HG03439 (cell line): ENCODE measurements around the gene DNAJA3.

Experiments
- ATAC-seq: cut with Tn5 transposase; IDR thresholded peaks from one replicate; pipeline ENCODE4 v1.9.1; 2021; ENCODE audit warnings: mild to moderate bottlenecking, moderate library complexity; ENCODE audit not compliant: unreplicated experiment

Gene DNAJA3

DNA sequence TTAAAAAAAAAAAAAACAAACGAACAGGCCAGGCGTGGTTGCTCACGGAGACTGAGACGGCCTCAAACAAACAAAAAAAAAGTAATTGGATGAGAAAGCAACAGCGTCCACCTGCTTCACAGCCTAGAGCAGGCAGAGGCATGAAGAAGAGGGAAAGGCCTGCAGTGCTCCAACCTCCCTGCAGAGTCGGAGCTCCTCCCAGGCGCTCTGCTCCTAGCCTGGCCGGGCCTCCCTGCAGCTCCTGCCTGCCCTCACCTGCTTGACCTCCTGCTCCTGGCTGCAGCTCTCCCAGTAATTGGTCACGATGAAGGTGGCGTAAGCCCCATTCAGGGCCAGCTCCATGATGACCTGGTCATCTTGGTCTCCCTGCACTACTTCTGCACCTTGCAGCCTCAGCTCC is 43.3 kb downstream of the DNAJA3 start:
- no peak for ATAC-seq

DNA sequence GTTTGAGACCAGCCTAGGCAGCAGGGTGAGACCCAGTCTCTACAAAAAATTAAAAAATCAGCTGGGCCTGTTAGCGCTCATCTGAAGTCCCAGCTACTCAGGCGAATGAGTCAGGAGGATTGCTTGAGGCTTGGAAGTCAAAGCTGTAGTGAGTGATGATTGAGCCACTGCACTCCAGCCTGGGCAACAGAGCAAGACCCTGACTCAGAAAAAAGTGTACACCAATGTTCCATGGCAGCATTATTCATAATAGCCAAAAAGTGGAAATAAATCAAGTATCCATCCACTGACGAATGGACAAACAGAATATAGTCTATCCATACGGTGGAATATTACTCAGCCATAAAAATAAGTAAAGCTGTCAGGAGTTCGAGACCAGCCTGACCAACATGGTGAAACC is 46.2 kb downstream of the DNAJA3 start:
- no peak for ATAC-seq

DNA sequence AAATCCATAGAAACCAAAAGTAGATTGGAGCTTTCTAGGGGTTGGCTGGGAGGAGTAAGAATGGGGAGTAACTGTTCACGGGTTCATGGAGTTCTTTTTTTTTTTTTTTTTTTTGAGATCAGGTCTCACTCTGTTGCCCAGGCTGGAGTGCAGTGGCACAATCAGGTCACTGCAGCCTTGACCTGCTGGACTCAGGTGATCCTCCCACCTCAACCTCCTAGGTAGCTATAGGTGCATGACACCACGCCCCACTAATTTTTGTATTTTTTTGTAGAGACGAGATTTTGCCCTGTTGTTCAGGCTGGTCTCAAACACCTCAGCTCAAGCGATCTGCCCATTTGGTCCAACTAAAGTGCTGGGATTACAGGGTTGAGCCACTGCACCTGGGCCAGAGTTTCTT is 47.2 kb downstream of the DNAJA3 start:
- no peak for ATAC-seq

DNA sequence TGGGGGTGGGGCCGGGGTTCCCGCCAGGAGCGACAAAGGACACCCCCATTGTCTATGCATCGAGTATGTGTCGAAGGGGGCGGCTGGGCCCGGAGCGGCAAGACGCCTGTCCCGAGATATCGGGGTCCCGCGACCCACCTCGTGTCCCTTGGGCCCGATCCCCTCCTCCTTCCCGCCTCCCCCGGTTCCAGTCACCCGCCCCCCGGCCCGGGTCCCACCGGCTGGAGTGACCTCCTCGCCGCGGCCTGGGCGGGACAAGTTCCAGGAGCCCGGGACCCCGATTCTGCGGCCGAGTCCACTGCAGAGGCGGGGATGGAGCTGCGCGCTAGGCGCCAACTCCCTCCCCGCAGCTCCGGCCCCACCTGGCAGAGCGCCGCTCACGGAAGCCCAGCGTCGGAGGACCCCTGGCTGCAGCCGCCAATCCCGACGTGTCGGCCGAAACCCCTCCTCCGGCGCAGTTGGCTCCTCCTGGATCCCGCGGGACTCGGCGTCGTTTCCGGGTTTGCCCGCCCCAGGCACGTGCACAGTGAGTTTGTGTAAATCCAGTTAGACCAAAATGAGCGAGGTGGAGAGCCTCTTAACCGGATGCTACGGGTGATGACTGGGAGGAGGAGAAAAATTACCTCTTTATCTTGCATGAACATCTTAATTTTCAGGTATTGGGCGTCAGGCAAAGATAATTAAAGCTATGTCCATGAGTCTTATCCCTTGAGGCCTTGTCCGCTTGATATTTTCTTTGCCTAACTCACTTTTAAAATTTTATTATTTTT is 48.7 kb downstream of the DNAJA3 start, which contains the start of gene NMRAL1:
Gene NMRAL1, minus strand, starts transcription at position 434 of the 770 bp plus-strand sequence. CDS start 493 bp downstream, outside the sequence.
- ATAC-seq: peak; percentile 35

DNA sequence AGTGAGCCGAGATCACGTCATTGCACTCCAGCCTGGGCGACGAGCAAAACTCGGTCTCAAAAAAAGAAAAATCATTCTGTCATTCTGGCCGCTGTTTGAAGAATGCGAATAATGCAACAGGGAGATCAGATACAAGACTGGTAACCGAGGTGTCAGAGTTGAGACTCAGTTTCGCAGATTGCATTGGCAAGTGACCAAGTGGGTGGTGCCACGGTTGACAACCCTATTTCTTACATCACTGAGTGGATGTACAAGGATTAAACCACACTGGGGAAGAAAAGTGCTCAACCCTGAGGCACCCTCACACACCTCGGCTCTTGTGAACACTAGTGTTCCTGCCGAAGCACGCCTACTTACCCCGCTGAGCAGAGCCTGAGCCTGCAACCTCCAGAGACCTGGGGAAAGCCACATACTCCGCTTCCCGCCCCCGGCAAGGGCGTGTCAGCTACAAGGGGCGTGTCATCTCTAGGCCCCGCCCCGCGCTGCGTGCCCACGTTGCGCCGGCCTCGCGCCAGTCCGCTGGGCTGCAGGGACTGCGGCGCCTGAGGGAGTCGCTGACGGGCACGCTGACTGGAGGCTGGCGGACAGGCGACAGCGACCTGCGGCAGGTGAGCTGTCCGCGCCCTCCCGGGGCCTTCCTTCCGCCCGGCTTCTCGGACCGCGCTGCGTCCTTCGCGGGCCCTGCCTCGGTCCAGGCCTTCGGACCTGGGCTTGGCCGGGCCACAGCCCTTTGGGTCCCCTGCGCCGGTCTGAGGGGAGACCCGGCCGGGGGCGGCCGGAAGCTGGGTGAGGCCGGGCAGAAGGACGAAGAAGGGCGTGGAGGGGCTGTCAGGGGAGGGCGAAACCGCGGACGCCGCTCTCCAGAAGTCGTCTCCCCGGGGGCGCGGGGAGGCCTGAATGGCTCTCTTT is 50.5 kb downstream of the DNAJA3 start, which contains the start of gene HMOX2:
Gene HMOX2, plus strand, starts transcription at position 519 of the 909 bp plus-strand sequence. CDS start 29,127 bp downstream, outside the sequence.
- peak; percentile 82 for ATAC-seq

DNA sequence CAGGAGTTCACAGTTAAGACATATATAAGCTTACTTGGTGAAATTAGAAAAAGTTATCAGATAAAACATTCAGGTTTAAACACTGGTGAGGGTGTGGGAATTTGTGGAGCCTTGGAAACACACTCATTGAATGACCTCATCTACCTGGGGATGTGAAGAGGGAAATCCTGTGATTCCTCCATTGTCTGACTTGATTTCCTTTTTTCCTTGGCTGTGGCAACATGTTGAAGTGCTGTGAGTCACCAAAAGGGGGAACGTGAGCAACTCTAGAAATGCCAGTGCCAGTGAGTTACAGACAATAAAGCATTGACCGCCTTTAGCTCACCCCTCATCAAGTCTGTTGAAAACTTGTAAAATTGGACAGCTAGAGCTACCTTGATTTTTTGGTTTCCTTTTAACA is 52.3 kb downstream of the DNAJA3 start:
- ATAC-seq: no peak

DNA sequence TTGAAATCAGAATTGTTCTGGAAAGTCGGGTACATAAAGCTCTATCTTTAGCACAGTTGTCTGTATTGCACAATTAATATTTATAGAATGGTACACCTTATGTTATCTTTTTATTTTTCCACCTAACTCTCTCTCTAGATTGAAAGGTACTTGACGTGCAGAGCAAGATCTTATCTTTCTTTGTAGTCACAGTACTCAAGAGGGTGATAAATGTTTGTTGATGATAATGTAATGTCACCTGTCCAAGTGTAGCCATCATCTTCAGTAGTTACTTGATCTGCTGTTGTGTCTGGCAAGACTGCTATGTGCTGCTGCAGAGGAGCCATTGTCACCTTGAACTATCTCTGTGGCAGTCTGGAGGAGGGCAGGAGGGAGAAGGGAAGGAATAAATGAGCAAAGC is 55.9 kb downstream of the DNAJA3 start:
- ATAC-seq: no peak

DNA sequence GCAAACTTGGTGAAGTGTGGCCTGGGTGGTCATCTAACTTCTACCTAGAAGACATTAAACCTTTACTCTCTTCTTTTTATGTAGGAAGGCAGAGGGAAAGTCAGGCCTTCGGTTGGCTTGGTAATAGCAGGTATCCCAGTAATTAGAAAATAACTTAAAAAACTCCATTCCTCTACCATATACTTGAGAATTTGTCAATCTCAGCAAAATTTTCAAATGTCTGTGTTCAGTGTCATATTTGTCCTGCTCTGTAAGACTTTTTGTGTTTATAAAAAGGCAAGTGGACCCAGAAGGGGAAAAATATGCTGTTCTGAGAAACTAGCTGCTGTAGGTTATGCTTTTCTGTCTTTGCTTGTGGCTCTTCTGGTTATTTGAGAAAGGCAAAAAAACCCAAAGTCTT is 56.3 kb downstream of the DNAJA3 start:
- ATAC-seq: no peak

DNA sequence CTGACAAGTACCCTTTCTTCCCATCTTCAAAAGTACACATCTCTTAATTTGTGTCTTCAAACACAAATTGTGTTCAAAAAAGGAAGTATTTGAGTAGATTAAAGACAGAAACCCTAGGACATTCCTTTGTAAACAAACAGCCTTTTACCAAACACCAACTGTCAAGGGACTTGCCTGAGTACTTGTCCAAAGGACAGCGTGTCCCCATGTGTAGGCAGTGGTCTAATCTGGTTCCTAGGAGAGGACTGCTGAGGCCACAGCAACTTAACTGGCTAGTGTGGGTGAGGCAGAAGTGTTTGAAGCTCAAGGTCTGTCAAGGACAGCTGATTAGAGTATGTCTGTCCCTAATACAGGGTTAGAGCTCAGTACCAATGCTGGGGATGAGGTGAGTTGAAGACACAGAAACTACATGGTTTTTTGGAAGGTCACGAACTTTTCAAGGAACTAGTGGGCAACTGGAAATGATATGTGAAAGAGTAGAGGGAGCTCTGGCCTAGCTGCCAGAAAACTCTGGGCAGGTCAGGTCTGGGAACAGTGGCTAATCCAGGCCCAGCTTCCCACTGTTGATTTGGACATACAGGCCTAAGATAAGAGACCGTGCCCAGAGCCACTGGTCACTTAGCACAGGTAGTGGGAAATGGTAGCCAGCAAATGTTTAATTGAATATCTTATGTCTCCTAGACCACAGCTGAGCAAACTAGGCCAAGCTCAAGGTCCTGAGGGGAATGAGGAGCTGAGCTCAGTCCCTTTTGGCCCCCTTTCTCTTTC is 60.6 kb downstream of the DNAJA3 start:
- ATAC-seq: no peak

DNA sequence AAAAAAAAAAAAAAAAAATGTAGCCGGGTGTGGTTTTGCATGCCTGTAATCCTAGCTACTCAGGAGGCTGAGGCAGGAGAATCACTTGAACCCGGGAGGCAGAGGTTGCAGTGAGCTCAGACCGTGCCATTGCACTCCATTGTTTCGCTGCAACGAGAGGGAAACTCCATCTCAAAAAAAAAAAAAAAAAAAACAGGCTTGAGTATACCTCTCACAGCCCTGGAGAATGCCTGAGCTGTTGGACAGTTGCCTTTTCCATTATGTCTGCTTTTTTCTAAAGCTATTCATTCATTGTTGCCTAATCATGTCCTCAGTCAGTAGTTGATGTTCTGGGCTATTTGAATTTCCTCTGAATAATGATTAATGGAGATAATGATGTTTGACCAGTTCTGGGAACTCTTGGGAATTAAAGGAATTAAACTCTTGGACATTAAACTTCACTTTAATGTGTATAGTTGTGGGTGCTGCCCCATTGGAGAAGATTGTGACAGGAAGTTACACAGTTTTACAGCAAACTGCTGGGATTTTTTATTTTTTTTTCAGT is 62.4 kb downstream of the DNAJA3 start:
- ATAC-seq: no peak

DNA sequence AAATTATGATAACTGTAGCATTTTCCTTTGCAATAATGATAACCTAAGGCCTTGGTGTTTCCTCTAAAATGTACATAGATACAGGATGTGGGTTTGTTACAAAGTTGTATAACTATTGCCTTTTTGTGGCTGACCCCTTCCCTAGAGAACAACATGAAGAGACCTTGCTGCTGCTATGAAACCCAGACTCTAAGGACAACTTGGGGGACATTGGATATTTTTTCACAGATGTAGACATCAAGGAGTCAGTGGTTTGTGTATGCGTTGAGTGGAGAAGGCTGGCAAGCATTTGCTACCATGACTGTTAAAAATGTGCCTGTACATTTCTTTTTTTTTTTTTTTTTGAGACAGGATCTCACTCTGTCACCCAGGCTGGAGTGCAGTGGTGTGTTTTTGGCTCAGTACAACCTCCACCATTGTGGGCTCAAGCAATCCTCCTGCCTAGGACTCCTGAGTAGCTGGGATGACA is 62.9 kb downstream of the DNAJA3 start:
- ATAC-seq: no peak

DNA sequence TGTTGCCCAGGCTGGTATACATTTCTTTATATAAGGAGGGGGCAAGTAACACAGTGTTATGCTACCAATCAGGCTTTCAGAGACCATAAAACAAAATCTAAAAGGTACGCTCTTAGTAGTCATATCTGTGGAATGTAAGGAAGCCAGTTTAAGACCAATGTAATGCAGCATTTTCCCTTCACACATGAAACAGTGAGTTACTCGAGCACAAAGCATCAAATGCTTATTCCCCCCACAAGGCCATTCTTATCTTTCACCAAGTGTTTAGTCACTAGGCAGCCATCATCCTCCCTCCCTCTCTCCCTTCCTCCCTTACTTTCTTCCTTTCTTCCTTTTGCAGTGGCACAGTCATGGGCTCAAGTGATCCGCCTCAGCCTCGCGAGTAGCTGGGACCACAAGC is 63.4 kb downstream of the DNAJA3 start:
- no peak for ATAC-seq

DNA sequence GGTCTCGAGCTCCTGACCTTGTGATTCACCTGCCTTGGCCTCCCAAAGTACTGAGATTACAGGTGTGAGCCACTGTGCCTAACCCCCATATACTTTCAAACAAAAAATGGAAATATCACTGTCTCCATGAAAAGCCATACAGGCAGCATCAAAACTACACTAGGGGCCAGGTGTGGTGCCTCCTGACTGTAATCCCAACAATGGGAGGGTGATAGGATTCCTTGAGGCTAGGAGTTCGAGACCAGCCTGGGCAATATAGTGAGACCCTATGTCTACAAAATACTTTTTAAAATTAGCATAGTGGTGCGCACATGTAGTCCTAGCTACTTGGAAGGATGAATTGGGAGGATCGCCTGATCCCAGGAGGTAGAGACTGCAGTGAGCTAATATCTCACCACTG is 66.2 kb downstream of the DNAJA3 start:
- ATAC-seq: no peak

DNA sequence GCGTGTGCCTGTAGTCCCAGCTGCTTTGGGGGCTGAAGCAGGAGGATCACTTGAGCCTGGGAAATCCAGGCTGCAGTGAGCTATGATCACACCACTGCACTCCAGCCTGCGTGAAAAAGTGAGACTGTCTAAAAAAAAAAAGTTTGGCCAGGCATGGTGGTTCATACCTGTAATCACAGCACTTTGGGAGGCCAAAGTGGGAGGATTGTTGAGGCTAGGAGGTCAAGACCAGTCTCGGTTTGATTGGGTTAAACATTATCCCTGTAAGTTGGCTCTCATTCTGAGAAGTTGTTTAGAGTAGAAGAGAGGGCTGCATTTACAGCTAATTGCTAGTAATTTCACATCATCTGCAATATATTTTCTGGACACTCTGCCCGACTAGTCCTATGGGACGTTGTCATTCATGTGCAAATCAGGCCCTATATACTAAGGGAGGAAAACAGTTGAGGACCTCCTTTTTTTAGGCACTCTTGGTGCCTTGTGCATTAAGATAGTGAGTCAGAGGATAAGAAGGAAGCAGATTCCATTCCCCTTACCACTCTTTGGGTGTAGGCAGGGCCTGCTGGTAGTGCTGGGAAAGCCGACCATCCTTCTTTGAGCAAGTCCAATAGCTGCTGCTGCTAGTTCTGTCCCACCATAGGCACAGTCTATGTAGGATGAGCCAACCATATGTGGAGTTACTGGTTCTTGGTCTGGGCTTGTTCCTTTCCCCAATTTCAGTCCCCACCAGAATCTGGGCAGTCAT is 69.2 kb downstream of the DNAJA3 start:
- no peak for ATAC-seq

DNA sequence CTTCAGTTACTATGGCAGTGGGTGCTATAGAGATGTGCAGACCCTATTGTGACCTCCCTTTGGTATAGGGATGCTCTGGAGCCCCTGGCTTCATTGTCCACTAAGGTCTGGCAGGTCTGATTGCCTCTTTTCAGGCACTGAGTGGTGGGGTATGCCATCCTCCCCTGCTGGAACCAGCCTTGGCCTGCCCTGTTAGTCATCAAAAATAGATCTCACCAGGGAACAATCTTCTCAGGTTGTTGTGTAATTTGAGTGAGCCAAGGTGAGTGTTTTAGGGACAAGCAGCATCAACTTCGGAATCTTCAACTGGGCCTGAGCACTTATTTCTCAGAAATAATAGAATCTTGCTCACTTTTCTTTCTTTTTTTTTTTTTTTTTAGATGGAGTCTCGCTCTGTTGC is 70.1 kb downstream of the DNAJA3 start:
- ATAC-seq: no peak

DNA sequence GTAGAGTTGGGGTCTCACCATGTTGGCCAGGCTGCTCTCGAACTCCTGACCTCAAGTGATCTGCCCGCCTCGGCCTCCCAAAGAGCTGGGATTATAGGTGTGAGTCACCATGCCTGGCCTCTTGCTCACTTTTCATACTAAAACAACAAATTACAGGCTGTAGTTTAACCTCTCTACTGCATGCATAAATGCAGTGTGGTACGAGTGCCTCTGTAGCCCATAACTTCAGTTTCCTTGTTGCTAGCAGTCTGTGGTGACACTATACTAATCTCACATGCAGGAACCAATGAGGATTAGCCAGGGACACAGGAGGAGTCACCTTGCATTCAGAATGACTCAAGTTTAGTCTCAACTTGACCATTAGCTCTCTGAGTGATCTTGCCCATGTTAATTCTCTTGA is 70.6 kb downstream of the DNAJA3 start:
- no peak for ATAC-seq

DNA sequence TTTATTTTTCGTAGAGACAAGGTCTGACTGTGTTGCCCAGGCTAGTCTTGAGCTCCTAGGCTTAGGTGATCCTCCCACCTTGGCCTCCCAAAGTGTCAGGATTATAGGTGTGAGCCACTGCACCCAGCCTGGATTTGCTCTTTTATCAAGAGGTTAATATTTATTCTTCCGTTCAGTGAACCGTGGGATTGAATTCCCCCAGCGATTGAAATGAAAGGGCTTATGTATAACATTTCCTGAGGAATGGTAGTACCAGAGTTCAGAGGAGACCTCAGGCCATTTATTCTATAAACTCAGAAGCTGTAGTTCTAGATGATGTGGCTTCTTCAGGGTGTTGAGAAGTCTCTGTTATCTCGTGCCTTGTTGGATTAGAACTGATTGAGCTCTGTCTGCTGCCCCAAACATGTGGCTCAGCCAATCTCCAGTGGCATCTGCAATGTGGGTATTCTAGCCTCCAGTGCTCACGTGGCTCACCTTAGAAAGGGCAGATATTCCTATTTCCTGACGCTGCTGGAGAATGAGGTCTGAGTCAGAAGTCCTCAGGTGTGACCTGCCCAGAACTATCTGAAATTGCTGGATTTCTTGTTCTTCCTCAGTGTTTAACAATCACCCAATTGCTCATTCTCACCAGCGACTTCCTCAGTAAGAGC is 73.0 kb downstream of the DNAJA3 start:
- no peak for ATAC-seq

DNA sequence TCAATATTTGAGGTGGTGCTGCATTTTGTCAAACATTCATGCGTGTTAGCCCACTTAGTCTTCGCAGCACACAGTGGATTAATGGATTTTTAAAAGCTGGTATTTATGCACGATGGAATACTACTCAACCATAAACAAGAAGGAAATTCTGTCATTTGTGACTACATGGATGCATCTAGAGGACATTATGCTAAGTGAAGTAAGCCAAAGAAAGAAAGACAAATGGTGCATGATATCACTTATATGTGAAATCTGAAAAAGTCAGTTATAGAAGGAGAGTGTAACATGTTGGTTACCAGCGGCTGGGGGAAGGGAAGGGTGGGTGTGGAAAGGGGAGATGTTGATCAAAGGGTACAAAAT is 73.5 kb downstream of the DNAJA3 start:
- no peak for ATAC-seq

DNA sequence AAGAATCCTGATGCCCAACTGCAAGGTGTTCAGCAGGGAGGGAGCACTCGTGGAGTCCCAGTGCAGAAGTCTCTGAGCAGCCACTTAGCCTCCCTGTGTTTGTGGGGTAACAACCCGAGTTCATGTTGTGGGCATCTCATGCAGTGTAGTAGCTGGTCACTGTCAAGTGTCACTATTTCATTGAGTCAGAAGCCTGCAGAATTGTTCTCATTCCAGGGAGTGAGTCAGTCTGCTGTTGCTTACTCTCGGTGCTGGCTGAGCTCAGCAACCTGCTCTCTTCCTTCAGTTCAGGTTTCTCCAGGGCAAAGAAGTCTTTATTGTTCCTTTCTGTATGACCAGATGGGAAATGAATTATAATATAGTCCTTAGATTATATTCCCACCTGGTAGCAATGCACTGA is 74.6 kb downstream of the DNAJA3 start:
- no peak for ATAC-seq

DNA sequence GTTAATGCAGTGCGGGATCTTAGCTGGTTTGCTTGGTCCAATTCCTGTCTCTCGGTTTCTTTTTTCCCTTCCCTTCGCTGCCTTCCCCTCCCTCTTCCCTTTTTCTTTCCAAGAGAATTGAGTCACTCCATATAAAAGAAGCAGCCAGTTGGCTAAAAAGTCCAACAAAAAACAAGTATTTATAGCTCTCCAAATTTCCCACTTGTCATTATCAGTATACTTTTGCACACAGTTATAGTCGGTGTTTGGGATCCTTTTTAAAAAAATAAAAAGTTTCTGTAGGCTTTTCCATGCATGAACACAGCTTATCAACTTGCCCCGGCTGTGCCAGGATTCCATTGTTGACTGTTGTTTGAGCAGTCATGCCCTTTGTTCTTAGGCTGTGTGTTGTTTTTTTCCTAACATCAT is 75.4 kb downstream of the DNAJA3 start:
- ATAC-seq: no peak
